K562 (cell line): Measurements from ENCODE around the gene ZSWIM9. TPM values are rescaled to one million over a fixed set of nuclear protein-coding genes. Genes with fewer than 3 reads are reported as not detected.

Experiments used
- ATAC-seq: fragments of 200-7000 bp; cut with Tn5 transposase; 3 replicates; pipeline ENCODE4 v1.9.1; 2020; ENCODE audit warnings: moderate library complexity
- BruUV-seq: library from RNA; stranded (reverse); fragments of 400-500 nt; replicated peaks from 2 replicates; lab custom pipeline; 2021; lab: Mats Ljungman, UMichigan
- CTCF ChIA-PET: fragments of 300-600 bp; formaldehyde crosslinking; extraction: SDS; loops from one replicate; lab custom pipeline; 2021; ENCODE audit warnings: low intra/inter-chr PET ratio; lab: Yijun Ruan, JAX
- POLR2A ChIA-PET: fragments of 300-600, 350-650 bp; sonication (Branson Sonifier 250); formaldehyde crosslinking; extraction: SDS; loops from one replicate; lab custom pipeline; 2021; ENCODE audit warnings: antibody characterized with exemption, inconsistent platforms; lab: Yijun Ruan, JAX
- DNase-seq, 4 experiments: peaks; one replicate each; pipeline versions ENCODE4 v3.0.0 to v3.0.0-alpha.2; 2011 to 2018; ENCODE audit warnings: low spot score in 3 of 4, mixed read lengths in 3 of 4; ENCODE audit errors: extremely low read depth in 1 of 4
- FAIRE-seq: peaks from 2 replicates; lab custom pipeline; 2011; peaks lifted over from hg19 to GRCh38; lab: Jason Lieb, UNC
- H2AFZ ChIP-seq: 2 replicates; pipeline ENCODE4 v1.6.0; 2011; ENCODE audit warnings: low read depth, low read length, control low read depth, inconsistent platforms
- H3K27ac ChIP-seq: fragments of 200-600 bp; 3 replicates; pipeline ENCODE4 v1.8.0; 2011; ENCODE audit warnings: low read depth, mild to moderate bottlenecking, control low read depth, inconsistent platforms, low read length, moderate library complexity, mixed read lengths; ENCODE audit errors: extremely low read depth
- H3K27me3 ChIP-seq, 2 experiments: fragments of 300-600 bp in 1 of 2; 2 replicates in 1 of 2; 3 replicates in 1 of 2; pipeline versions ENCODE4 v1.6.0 to v1.8.0; 2011; ENCODE audit warnings: inconsistent platforms in 2 of 2, low read length in 2 of 2, mild to moderate bottlenecking in 1 of 2, mixed read lengths in 1 of 2, moderate library complexity in 1 of 2; ENCODE audit not compliant: control insufficient read depth in 2 of 2, insufficient read depth in 2 of 2
- H3K36me3 ChIP-seq: fragments of 300-600 bp; 3 replicates; pipeline ENCODE4 v1.8.0; 2011; ENCODE audit warnings: mild to moderate bottlenecking, low read length, inconsistent platforms; ENCODE audit not compliant: control insufficient read depth, insufficient read depth
- H3K4me1 ChIP-seq, 2 experiments: fragments of 200-600 bp in 1 of 2; replicated peaks in 1 of 2; 2 replicates in 1 of 2; 3 replicates in 1 of 2; pipeline versions ENCODE4 v1.5.1 to v1.8.0; 2011; ENCODE audit warnings: inconsistent platforms in 2 of 2, low read length in 2 of 2, mild to moderate bottlenecking in 1 of 2, mixed read lengths in 1 of 2, moderate library complexity in 1 of 2; ENCODE audit not compliant: control insufficient read depth in 2 of 2, insufficient read depth in 2 of 2
- H3K4me2 ChIP-seq: 2 replicates; pipeline ENCODE4 v1.6.1; 2011; ENCODE audit warnings: low read length, control low read depth, inconsistent platforms, mixed read lengths; ENCODE audit not compliant: insufficient read depth
- H3K4me3 ChIP-seq: fragments of 200-600 bp; sonication (generic), shearing (Covaris generic); 2 replicates; pipeline ENCODE4 v1.5.1; 2016; ENCODE audit warnings: control low read depth, inconsistent platforms
- H3K79me2 ChIP-seq: fragments of 200-600 bp; 3 replicates; pipeline ENCODE4 v1.8.0; 2011; ENCODE audit warnings: low read length, inconsistent platforms; ENCODE audit not compliant: control insufficient read depth, insufficient read depth
- H3K9ac ChIP-seq, 2 experiments: 2 replicates each; pipeline versions ENCODE4 v1.6.0 to v1.6.1; 2011; ENCODE audit warnings: low read depth in 2 of 2, low read length in 2 of 2, control low read depth in 1 of 2, inconsistent platforms in 1 of 2, mild to moderate bottlenecking in 1 of 2, mixed read lengths in 1 of 2; ENCODE audit not compliant: insufficient read depth in 1 of 2
- H3K9me1 ChIP-seq: one replicate; pipeline ENCODE4 v1.6.0; 2011; ENCODE audit warnings: inconsistent platforms, mild to moderate bottlenecking, low read length, moderate library complexity; ENCODE audit not compliant: control insufficient read depth, insufficient read depth
- H3K9me3 ChIP-seq: replicated peaks from 2 replicates; pipeline ENCODE4 v1.5.1; 2011; ENCODE audit warnings: low read depth, low read length, inconsistent platforms; ENCODE audit not compliant: control insufficient read depth, insufficient read depth
- H4K20me1 ChIP-seq: replicated peaks from 2 replicates; pipeline ENCODE4 v1.6.1; 2011; ENCODE audit warnings: low read length, inconsistent platforms, mixed read lengths; ENCODE audit not compliant: control insufficient read depth, insufficient read depth
- CBFB ChIP-seq: sonication (generic); formaldehyde crosslinking; IDR thresholded peaks from 2 replicates; pipeline ENCODE4 v1.4.0; 2020; ENCODE audit warnings: mild to moderate bottlenecking, missing genetic modification reagents
- MECOM ChIP-seq: fragments of 250-450 bp; sonication (Bioruptor Pico); IDR thresholded peaks from 2 replicates; pipeline ENCODE4 v1.8.0; 2022; ENCODE audit warnings: inconsistent platforms
- NCOA2 ChIP-seq, 2 experiments: fragments of 450-650 bp; IDR thresholded peaks; 2 replicates each; pipeline ENCODE4 v1.6.1; 2018; ENCODE audit warnings: mild to moderate bottlenecking in 2 of 2, moderate library complexity in 1 of 2; ENCODE audit not compliant: partially characterized antibody in 2 of 2
- NRF1 ChIP-seq, 2 experiments: fragments of 450-650 bp; IDR thresholded peaks in 1 of 2; conservative IDR thresholded peaks in 1 of 2; 2 replicates each; pipeline ENCODE4 v1.6.1; 2014; ENCODE audit warnings: mild to moderate bottlenecking in 2 of 2
- RHOXF2B ChIP-seq: fragments of 250-450 bp; sonication (Bioruptor Pico); conservative IDR thresholded peaks from 2 replicates; pipeline ENCODE4 v1.5.1; 2021
- U2AF2 ChIP-seq: fragments of 200-400 bp; formaldehyde crosslinking; optimal IDR thresholded peaks from 2 replicates; pipeline ENCODE3; 2017; ENCODE audit warnings: low read depth, mild to moderate bottlenecking, low read length
- ZNF57 ChIP-seq: fragments of 450-650 bp; formaldehyde crosslinking; IDR thresholded peaks from 2 replicates; pipeline ENCODE4 v1.4.0; 2020; ENCODE audit warnings: mild to moderate bottlenecking, moderate library complexity
- WGBS: fragments of 100-300 bp; shearing (Covaris generic); methylation state at CpG from one replicate; pipeline ENCODE4 v1.1.6; 2016; ENCODE audit warnings: low coverage, mixed read lengths; ENCODE audit not compliant: insufficient coverage; ENCODE audit errors: missing lambda C conversion rate; 5-methylcytosine and 5-hydroxymethylcytosine counted together
- in situ Hi-C: fragments of 300-500 bp; cut with MboI; formaldehyde crosslinking; loops from 4 replicates; pipeline ENCODE4 v1.15.0; 2018; ENCODE audit warnings: inconsistent platforms, mixed read lengths
- intact Hi-C: fragments of 100-400 bp; cut with micrococcal nuclease; formaldehyde crosslinking; loops from 2 replicates; pipeline ENCODE4 v1.14.2; 2022
- polyA plus RNA-seq, 8 experiments: library from polyadenylated mRNA; depleted of rRNA in 4 of 8; stranded (reverse) in 5 of 8; unstranded in 3 of 8; fragments of >200 nt; fragmentation: Nextera tagmentation in 2 of 8; fragmentation: Illumina TruSeq in 1 of 8; extraction: Ambion mirVana in 2 of 8; extraction: Trizol in 1 of 8; gene quantifications; 2 replicates each; pipeline versions ENCODE4 v1.2.1 to v1.2.3, GENCODE V29; 2011 to 2014; ENCODE audit warnings: inconsistent platforms in 1 of 8, missing spikeins in 1 of 8
- total RNA-seq, 7 experiments: library from RNA; depleted of rRNA in 6 of 7; stranded (reverse); fragments of >200 nt in 6 of 7; fragmentation: Illumina TruSeq in 2 of 7; extraction: Trizol in 2 of 7; gene quantifications; 2 replicates each; pipeline versions ENCODE4 v1.2.1 to v1.2.3, GENCODE V29; 2011 to 2021; ENCODE audit warnings: low replicate concordance in 1 of 7
- TF ChIP-seq, protein P1 (sequence below): fragments of 450-650 bp; IDR thresholded peaks from 2 replicates; pipeline ENCODE4 v1.6.1; 2017; ENCODE audit warnings: mild to moderate bottlenecking, moderate library complexity

Gene ZSWIM9
- total and polyA plus RNA-seq, 9 of the 15 experiments (the other 6 are each of a cell fraction or from before 2014, with no cell fraction given) = 0.04 to 1.4 (median 0.34) TPM; not detected in 1

DNA sequence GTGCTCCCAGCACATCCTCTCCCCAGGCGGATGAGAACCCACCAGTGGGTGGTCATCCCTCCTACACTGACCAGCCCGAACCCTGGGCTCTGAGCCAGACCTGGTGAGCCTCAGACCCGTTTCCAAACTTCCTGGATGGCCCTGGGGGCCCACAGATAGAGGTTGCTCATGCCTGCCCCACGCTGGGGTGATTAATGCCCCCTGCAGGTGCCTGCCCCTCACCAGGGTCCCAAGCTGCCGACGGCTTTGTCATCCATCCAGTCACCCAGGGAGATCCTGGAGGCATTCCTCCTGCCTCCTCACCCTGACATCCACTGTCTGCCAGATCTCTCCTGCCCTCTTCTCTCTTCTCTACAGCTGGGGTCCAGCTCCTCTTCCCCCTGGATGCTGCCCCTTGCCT is 31.4 kb upstream of the ZSWIM9 start:
- no peak for DNase-seq
- intact Hi-C loops = no loop called here

DNA sequence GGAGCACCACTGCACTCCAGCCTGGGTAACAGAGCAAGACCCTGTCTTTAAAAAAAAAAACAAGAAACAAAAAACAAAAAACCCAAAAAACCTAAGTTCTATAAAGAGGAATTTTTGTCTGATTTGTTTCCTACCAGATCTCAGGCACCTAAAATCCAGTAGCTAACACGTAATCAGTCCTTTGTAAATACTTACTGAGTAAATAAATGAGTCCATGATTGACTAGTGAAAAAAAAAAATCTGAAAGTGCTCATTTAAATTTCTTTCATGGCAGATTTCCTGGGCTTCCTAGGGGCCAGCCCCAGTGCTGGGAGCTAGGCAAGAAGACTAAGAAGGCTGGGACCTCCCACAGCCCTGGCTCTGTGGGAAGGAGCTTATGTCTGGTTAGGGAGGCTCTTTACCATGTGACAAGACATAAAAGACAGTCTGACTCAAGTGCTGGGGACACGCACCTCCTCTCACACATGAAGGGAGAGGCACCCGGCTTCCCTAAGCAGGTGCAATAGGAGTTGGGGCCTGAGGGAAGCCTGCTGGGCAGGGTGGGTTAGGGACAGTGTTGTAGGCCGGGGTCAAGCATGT is 22.8 kb upstream of the ZSWIM9 start:
- intact Hi-C loops = no loop called here
- TF ChIP-seq U2AF2 = no peak
- TF ChIP-seq RHOXF2B (CRISPR knock-in tag) = no peak
- TF ChIP-seq, protein P1, sequence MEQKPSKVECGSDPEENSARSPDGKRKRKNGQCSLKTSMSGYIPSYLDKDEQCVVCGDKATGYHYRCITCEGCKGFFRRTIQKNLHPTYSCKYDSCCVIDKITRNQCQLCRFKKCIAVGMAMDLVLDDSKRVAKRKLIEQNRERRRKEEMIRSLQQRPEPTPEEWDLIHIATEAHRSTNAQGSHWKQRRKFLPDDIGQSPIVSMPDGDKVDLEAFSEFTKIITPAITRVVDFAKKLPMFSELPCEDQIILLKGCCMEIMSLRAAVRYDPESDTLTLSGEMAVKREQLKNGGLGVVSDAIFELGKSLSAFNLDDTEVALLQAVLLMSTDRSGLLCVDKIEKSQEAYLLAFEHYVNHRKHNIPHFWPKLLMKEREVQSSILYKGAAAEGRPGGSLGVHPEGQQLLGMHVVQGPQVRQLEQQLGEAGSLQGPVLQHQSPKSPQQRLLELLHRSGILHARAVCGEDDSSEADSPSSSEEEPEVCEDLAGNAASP = no peak
- TF ChIP-seq NRF1 (conservative IDR thresholded peaks at IDR 0.05 in 1 of 2, IDR thresholded peaks at IDR 0.05 in 1 of 2) = no peak
- TF ChIP-seq ZNF57 (CRISPR knock-in tag) = no peak
- no peak for TF ChIP-seq CBFB (CRISPR knock-in tag)

More for the DNA sequence above, 31.4 kb upstream of the ZSWIM9 start:
- Histone ChIP-seq H3K79me2 (no peaks in the 10 kb centered on the region), H3K27me3 (no peaks in the 10 kb centered on the region), H3K27ac (no peak overlapping the region)
- BruUV-seq = TSS peak; percentile 64
- no peak for ATAC-seq
- WGBS = 86% methylated on average over 6 of the region's 6 CpGs
- TF ChIP-seq NCOA2 (IDR thresholded peaks at IDR 0.05; ENCODE audit: partially characterized antibody in 2 of 2) (no peak), MECOM (CRISPR knock-in tag) (no peak)
- TF ChIP-seq, all 486 proteins: peak for 0
- no peaks in the 10 kb centered on the region for H4K20me1 ChIP-seq
- H2AFZ ChIP-seq = no peak overlapping the region
- ChIA-PET POLR2A (no interaction called here), CTCF (no interaction called here)
- peaks cover 0 to 11% of the 10 kb centered on the region in 2 experiments; a peak in 1 of 5 replicates for H3K4me1 ChIP-seq
- peak overlapping the region in 1 of 2 experiments; percentile 17; a peak in 1 of 4 replicates for H3K9ac ChIP-seq
- peaks cover 78% of the 10 kb centered on the region; the same call in 2 of the 3 replicates for H3K36me3 ChIP-seq
- no peak overlapping the region for H3K4me2 ChIP-seq
- H3K4me3 ChIP-seq = no peak overlapping the region
- no peaks in the 10 kb centered on the region for H3K9me3 ChIP-seq
- no peaks in the 10 kb centered on the region for H3K9me1 ChIP-seq
- FAIRE-seq = no peak
- in situ Hi-C loops = no loop called here

More for the DNA sequence above, 22.8 kb upstream of the ZSWIM9 start:
- no peaks in the 10 kb centered on the region for H3K9me3 ChIP-seq
- no TSS peak for BruUV-seq
- DNase-seq (no peak), FAIRE-seq (no peak), ATAC-seq (no peak)
- H3K27ac ChIP-seq = no peak overlapping the region
- ChIA-PET POLR2A (interaction anchor here (0.6 kb wide), 1 partner anchor 10 kb away, joined by 3 read pairs; no protein-coding TSS in a partner anchor), CTCF (no interaction called here)
- in situ Hi-C loops = no loop called here
- no peak overlapping the region for H3K4me3 ChIP-seq
- H3K4me1 ChIP-seq = no peaks in the 10 kb centered on the region
- no peaks in the 10 kb centered on the region for H4K20me1 ChIP-seq
- WGBS = 95% methylated on average over 4 of the region's 4 CpGs
- peaks cover 96% of the 10 kb centered on the region; the same call in 2 of the 3 replicates for H3K36me3 ChIP-seq
- H3K79me2 ChIP-seq = no peaks in the 10 kb centered on the region
- H3K9ac ChIP-seq = peak overlapping the region in 1 of 2 experiments; percentile 17; a peak in 1 of 4 replicates
- no peaks in the 10 kb centered on the region for H3K27me3 ChIP-seq
- no peaks in the 10 kb centered on the region for H3K9me1 ChIP-seq
- H2AFZ ChIP-seq = no peak overlapping the region
- no peak overlapping the region for H3K4me2 ChIP-seq
